Ovary (tissue), 3 donors: Measurements from ENCODE around the gene UBE2Q2.

Experiments used
- CTCF ChIP-seq, 3 donors: fragments of 450-650 bp in 2 of 3; fragments of 200-600 bp in 1 of 3; IDR thresholded peaks; one replicate each; pipeline versions ENCODE4 v1.5.1 to v1.8.0; 2016 to 2022; ENCODE audit warnings: antibody characterized with exemption in 3 of 3, mild to moderate bottlenecking in 1 of 3
- EP300 ChIP-seq: sonication (generic); formaldehyde crosslinking; IDR thresholded peaks from one replicate; pipeline ENCODE4 v1.6.1; 2017; ENCODE audit warnings: antibody characterized with exemption
- donor health status: DM: no; HTN: no; CAD: no.

GRCh38 chr15:75923756-75924155 lies 80.5 kb downstream of the UBE2Q2 start:
- TF ChIP-seq CTCF (IDR thresholded peaks at IDR 0.05) (no peak), EP300 (no peak)
